Stimulated activated effector memory CD8-positive, alpha-beta T cell treated with anti-CD3 and anti-CD28 coated beads, Interleukin-12 subunit alpha, Interleukin-12 subunit beta, amount 100 ng/mL, for 72 hours (primary cell): ENCODE results near the gene ZMIZ1.
A peak's percentile ranks its signal among the peaks of the same experiment; 100 is the strongest.
"Not testable (repeated sequence)": the region's sequence is repeated elsewhere in the genome, so short reads cannot be mapped to it uniquely, and the experiment has no call there.

ENCODE experiments used
- ATAC-seq: fragments of 150-1000 bp; cut with Tn5 transposase; 2 replicates; pipeline ENCODE4 v1.10.0; 2021
- DNase-seq, 2 donors: peaks; one replicate each; pipeline ENCODE4 v3.0.0; 2021 to 2022; ENCODE audit warnings: low spot score in 2 of 2
- H3K27ac Mint-ChIP-seq: one replicate; pipeline ENCODE4 v1.8.0; 2022; ENCODE audit warnings: mild to moderate bottlenecking, mixed read lengths
- H3K36me3 Mint-ChIP-seq: one replicate; pipeline ENCODE4 v1.8.0; 2022; ENCODE audit warnings: mild to moderate bottlenecking, mixed read lengths
- H3K4me1 Mint-ChIP-seq: one replicate; pipeline ENCODE4 v1.8.0; 2022; ENCODE audit warnings: mixed read lengths
- H3K4me3 Mint-ChIP-seq: one replicate; pipeline ENCODE4 v1.8.0; 2022; ENCODE audit warnings: mild to moderate bottlenecking, mixed read lengths
- H3K9me3 Mint-ChIP-seq: one replicate; pipeline ENCODE4 v1.8.0; 2022; ENCODE audit warnings: mixed read lengths

The ZMIZ1 gene

GRCh38 chr10:79333513-79333912 lies 264.7 kb downstream of the ZMIZ1 start:
- Mint-ChIP-seq H3K4me1 (peaks cover 52% of the 10 kb centered on the region), H3K9me3 (no peaks in the 10 kb centered on the region), H3K36me3 (peaks cover 5% of the 10 kb centered on the region), H3K4me3 (no peak overlapping the region), H3K27ac (peak overlapping the region; percentile 41)
- no peak for DNase-seq
- ATAC-seq = no peak

- Mint-ChIP-seq H3K9me3 (no peaks in the 10 kb centered on the region), H3K4me3 (no peak overlapping the region), H3K27ac (peak overlapping the region; percentile 67), H3K4me1 (peaks cover 53% of the 10 kb centered on the region), H3K36me3 (peaks cover 5% of the 10 kb centered on the region)
- DNase-seq = no peak
- no peak for ATAC-seq
Observed at GRCh38 chr10:79334573-79334972, 265.8 kb downstream of the ZMIZ1 start.

- Mint-ChIP-seq H3K4me3 (no peak overlapping the region), H3K9me3 (no peaks in the 10 kb centered on the region), H3K27ac (peak overlapping the region; percentile 67), H3K36me3 (peaks cover 5% of the 10 kb centered on the region), H3K4me1 (peaks cover 51% of the 10 kb centered on the region)
- ATAC-seq (no peak), DNase-seq (no peak)
Observed at GRCh38 chr10:79335094-79335469, 266.3 kb downstream of the ZMIZ1 start.

- DNase-seq (no peak), ATAC-seq (no peak)
- Mint-ChIP-seq H3K36me3 (peaks cover 5% of the 10 kb centered on the region), H3K4me1 (peaks cover 51% of the 10 kb centered on the region), H3K9me3 (no peaks in the 10 kb centered on the region), H3K4me3 (no peak overlapping the region), H3K27ac (peak overlapping the region; percentile 67)
Observed at GRCh38 chr10:79335470-79336235, 266.9 kb downstream of the ZMIZ1 start.

GRCh38 chr10:79336276-79336675 lies 267.5 kb downstream of the ZMIZ1 start:
- Mint-ChIP-seq H3K36me3 (peaks cover 5% of the 10 kb centered on the region), H3K27ac (peak overlapping the region; percentile 67), H3K9me3 (no peaks in the 10 kb centered on the region), H3K4me1 (peaks cover 44% of the 10 kb centered on the region), H3K4me3 (no peak overlapping the region)
- ATAC-seq (no peak), DNase-seq (no peak)

- DNase-seq = no peak
- peaks cover 5% of the 10 kb centered on the region for H3K36me3 Mint-ChIP-seq
- H3K4me1 Mint-ChIP-seq = peaks cover 40% of the 10 kb centered on the region
- no peak overlapping the region for H3K4me3 Mint-ChIP-seq
- H3K27ac Mint-ChIP-seq = peak overlapping the region; percentile 67
- ATAC-seq = no peak
- no peaks in the 10 kb centered on the region for H3K9me3 Mint-ChIP-seq
Observed at GRCh38 chr10:79336739-79337138, 268.0 kb downstream of the ZMIZ1 start.

- H3K4me3 Mint-ChIP-seq, ATAC-seq, H3K27ac Mint-ChIP-seq, H3K9me3 Mint-ChIP-seq, DNase-seq, H3K36me3 Mint-ChIP-seq: not testable (repeated sequence)
- peaks cover 35% of the 10 kb centered on the region for H3K4me1 Mint-ChIP-seq
Observed at GRCh38 chr10:79337783-79338469, 269.2 kb downstream of the ZMIZ1 start.

- ATAC-seq (no peak), DNase-seq (no peak)
- no peaks in the 10 kb centered on the region for H3K36me3 Mint-ChIP-seq
- no peaks in the 10 kb centered on the region for H3K9me3 Mint-ChIP-seq
- no peak overlapping the region for H3K4me3 Mint-ChIP-seq
- H3K27ac Mint-ChIP-seq = peak overlapping the region; percentile 75
- H3K4me1 Mint-ChIP-seq = peaks cover 40% of the 10 kb centered on the region
Observed at GRCh38 chr10:79339266-79339665, 270.5 kb downstream of the ZMIZ1 start.

- H3K36me3 Mint-ChIP-seq = no peaks in the 10 kb centered on the region
- H3K4me3 Mint-ChIP-seq = no peak overlapping the region
- ATAC-seq (no peak), DNase-seq (no peak)
- H3K9me3 Mint-ChIP-seq = no peaks in the 10 kb centered on the region
- peaks cover 34% of the 10 kb centered on the region for H3K4me1 Mint-ChIP-seq
- H3K27ac Mint-ChIP-seq = peak overlapping the region; percentile 37
Observed at GRCh38 chr10:79340646-79341244, 272.0 kb downstream of the ZMIZ1 start.

GRCh38 chr10:79342295-79342761 lies 273.6 kb downstream of the ZMIZ1 start:
- no peak overlapping the region for H3K4me3 Mint-ChIP-seq
- H3K36me3 Mint-ChIP-seq = peaks cover 7% of the 10 kb centered on the region
- ATAC-seq (no peak), DNase-seq (no peak)
- no peak overlapping the region for H3K27ac Mint-ChIP-seq
- peaks cover 32% of the 10 kb centered on the region for H3K4me1 Mint-ChIP-seq
- H3K9me3 Mint-ChIP-seq = no peaks in the 10 kb centered on the region

- peaks cover 32% of the 10 kb centered on the region for H3K4me1 Mint-ChIP-seq
- no peak overlapping the region for H3K4me3 Mint-ChIP-seq
- no peak for ATAC-seq
- peaks cover 13% of the 10 kb centered on the region for H3K36me3 Mint-ChIP-seq
- H3K9me3 Mint-ChIP-seq = no peaks in the 10 kb centered on the region
- DNase-seq = no peak
- peak overlapping the region; percentile 63 for H3K27ac Mint-ChIP-seq
Observed at GRCh38 chr10:79342811-79343561, 274.2 kb downstream of the ZMIZ1 start.

GRCh38 chr10:79344502-79345195 lies 275.9 kb downstream of the ZMIZ1 start:
- H3K27ac Mint-ChIP-seq = peak overlapping the region; percentile 73
- H3K9me3 Mint-ChIP-seq = no peaks in the 10 kb centered on the region
- H3K36me3 Mint-ChIP-seq = peaks cover 29% of the 10 kb centered on the region
- DNase-seq (peak in 1 of 2 donors; percentile 39), ATAC-seq (no peak)
- no peak overlapping the region for H3K4me3 Mint-ChIP-seq
- peaks cover 41% of the 10 kb centered on the region for H3K4me1 Mint-ChIP-seq

- Mint-ChIP-seq H3K4me1 (peaks cover 48% of the 10 kb centered on the region), H3K4me3 (no peak overlapping the region), H3K36me3 (peaks cover 37% of the 10 kb centered on the region), H3K27ac (peak overlapping the region; percentile 73), H3K9me3 (no peaks in the 10 kb centered on the region)
- ATAC-seq = no peak
- peak in 1 of 2 donors; percentile 49 for DNase-seq
Observed at GRCh38 chr10:79345241-79346011, 276.7 kb downstream of the ZMIZ1 start.

GRCh38 chr10:79346012-79346340 lies 277.2 kb downstream of the ZMIZ1 start:
- no peak for DNase-seq
- ATAC-seq = no peak
- Mint-ChIP-seq H3K4me3 (no peak overlapping the region), H3K9me3 (no peaks in the 10 kb centered on the region), H3K36me3 (peaks cover 43% of the 10 kb centered on the region), H3K27ac (no peak overlapping the region), H3K4me1 (peaks cover 51% of the 10 kb centered on the region)
